ENCODE data around the gene ZFP36L2. TPM values are rescaled to one million over a fixed set of nuclear protein-coding genes. Genes with fewer than 3 reads are reported as not detected.
A peak's percentile ranks its signal among the peaks of the same experiment; 100 is the strongest.

The ZFP36L2 gene
- total RNA-seq, 4 donors from 2014 or later = 81.7 to 117 (median 85.7) TPM

GRCh38 chr2:43239981-43240765 is 13.8 kb upstream of the ZFP36L2 start:
- Histone ChIP-seq H3K9me3 (no peaks in the 10 kb centered on the region), H3K4me1 (peaks cover 3 to 17% (median 13%) of the 10 kb centered on the region in 4 donors), H3K27ac (replicated peaks in 1 of 4) (peak overlapping the region; percentile 30 to 60 (median 51)), H3K27me3 (no peaks in the 10 kb centered on the region), H3K36me3 (no peaks in the 10 kb centered on the region), H3K4me3 (no peak overlapping the region)
- no peak for TF ChIP-seq POLR2AphosphoS5 (IDR thresholded peaks at IDR 0.05)
- no peak for TF ChIP-seq CTCF (IDR thresholded peaks at IDR 0.05)
- TF ChIP-seq POLR2A (IDR thresholded peaks at IDR 0.05; ENCODE audit: low read depth) = no peak
- intact Hi-C loops (cut with DNase I) = no loop called here
- DNase-seq (ENCODE audit: extremely low spot score) = no peak
- WGBS = 86% methylated on average over 13 of the region's 13 CpGs

GRCh38 chr2:43238813-43239212 is 12.4 kb upstream of the ZFP36L2 start:
- TF ChIP-seq POLR2A (IDR thresholded peaks at IDR 0.05; ENCODE audit: low read depth) (no peak), CTCF (IDR thresholded peaks at IDR 0.05) (no peak), EP300 (IDR thresholded peaks at IDR 0.05) (no peak)
- WGBS = 80% methylated on average over 3 of the region's 3 CpGs
- H3K4me3 ChIP-seq = no peak overlapping the region
- peaks cover 3 to 17% (median 10%) of the 10 kb centered on the region in 4 donors for H3K4me1 ChIP-seq
- no peak for DNase-seq (ENCODE audit: extremely low spot score)
- H3K27ac ChIP-seq (replicated peaks in 1 of 4) = peak overlapping the region in 2 of 4 donors; percentile 23 to 50
- no peaks in the 10 kb centered on the region for H3K27me3 ChIP-seq
- no peaks in the 10 kb centered on the region for H3K36me3 ChIP-seq
- H3K9me3 ChIP-seq = no peaks in the 10 kb centered on the region
- intact Hi-C loops (cut with DNase I) = no loop called here

GRCh38 chr2:43238176-43238575 is 11.8 kb upstream of the ZFP36L2 start:
- intact Hi-C loops (cut with DNase I) = no loop called here
- no peaks in the 10 kb centered on the region for H3K27me3 ChIP-seq
- TF ChIP-seq CTCF (IDR thresholded peaks at IDR 0.05) (no peak), EP300 (IDR thresholded peaks at IDR 0.05) (no peak)
- peak overlapping the region in 1 of 4 donors; percentile 23 for H3K27ac ChIP-seq (replicated peaks in 1 of 4)
- H3K36me3 ChIP-seq = no peaks in the 10 kb centered on the region
- no peaks in the 10 kb centered on the region for H3K9me3 ChIP-seq
- H3K4me1 ChIP-seq = peaks cover 3 to 20% (median 12%) of the 10 kb centered on the region in 4 donors
- no peak overlapping the region for H3K4me3 ChIP-seq
- no peak for DNase-seq (ENCODE audit: extremely low spot score)

GRCh38 chr2:43233218-43234212 is 7.1 kb upstream of the ZFP36L2 start:
- intact Hi-C loops (cut with DNase I) = loop anchor here (5.0 kb wide), 1 partner anchor 211 kb away; no protein-coding TSS in a partner anchor
- no peak overlapping the region for H3K27ac ChIP-seq (replicated peaks in 1 of 4)
- no peak for DNase-seq (ENCODE audit: extremely low spot score)
- H3K4me1 ChIP-seq = peaks cover 14 to 48% (median 35%) of the 10 kb centered on the region in 4 donors
- TF ChIP-seq EP300 (IDR thresholded peaks at IDR 0.05) (no peak), CTCF (IDR thresholded peaks at IDR 0.05) (no peak), POLR2AphosphoS5 (IDR thresholded peaks at IDR 0.05) (no peak), POLR2A (IDR thresholded peaks at IDR 0.05; ENCODE audit: low read depth) (no peak)
- no peaks in the 10 kb centered on the region for H3K9me3 ChIP-seq
- 85% methylated on average over 9 of the region's 9 CpGs for WGBS
- H3K4me3 ChIP-seq = no peak overlapping the region
- no peaks in the 10 kb centered on the region for H3K27me3 ChIP-seq
- peaks cover 0 to 21% (median 11%) of the 10 kb centered on the region in 4 donors for H3K36me3 ChIP-seq
